ENCODE results near the gene PRDM16.

- TF ChIP-seq CTCF (conservative IDR thresholded peaks at IDR 0.05; ENCODE audit: low read length) (no peak), EZH2phosphoT487 (IDR thresholded peaks at IDR 0.05; ENCODE audit: borderline replicate concordance, low read depth, low read length) (no peak)
Measured at GRCh38 chr1:3231826-3232225, 162.8 kb downstream of the PRDM16 start.
